Measurements from ENCODE around the gene MAP1LC3C.

Gene MAP1LC3C

DNA sequence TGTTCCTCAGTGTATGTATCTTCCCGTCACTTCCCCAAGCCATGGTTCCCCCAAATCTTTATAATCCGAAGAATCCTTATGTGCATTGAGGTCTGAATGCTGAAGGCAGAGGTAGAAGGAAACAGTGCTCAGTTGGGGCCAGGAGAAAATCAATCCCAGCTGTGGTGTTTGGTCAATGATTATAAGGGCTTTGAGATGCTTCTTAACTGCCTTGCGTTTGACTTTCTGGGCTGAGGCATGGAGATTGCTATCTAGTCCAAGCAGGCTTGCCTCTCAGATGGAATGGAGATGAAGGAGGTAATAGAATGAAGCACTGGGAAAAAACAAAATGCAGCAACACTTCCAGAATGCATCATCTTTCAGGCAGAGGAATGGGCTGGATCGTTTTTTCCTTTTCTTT, 3.6 kb upstream of the MAP1LC3C start:
- TF ChIP-seq, protein P1, sequence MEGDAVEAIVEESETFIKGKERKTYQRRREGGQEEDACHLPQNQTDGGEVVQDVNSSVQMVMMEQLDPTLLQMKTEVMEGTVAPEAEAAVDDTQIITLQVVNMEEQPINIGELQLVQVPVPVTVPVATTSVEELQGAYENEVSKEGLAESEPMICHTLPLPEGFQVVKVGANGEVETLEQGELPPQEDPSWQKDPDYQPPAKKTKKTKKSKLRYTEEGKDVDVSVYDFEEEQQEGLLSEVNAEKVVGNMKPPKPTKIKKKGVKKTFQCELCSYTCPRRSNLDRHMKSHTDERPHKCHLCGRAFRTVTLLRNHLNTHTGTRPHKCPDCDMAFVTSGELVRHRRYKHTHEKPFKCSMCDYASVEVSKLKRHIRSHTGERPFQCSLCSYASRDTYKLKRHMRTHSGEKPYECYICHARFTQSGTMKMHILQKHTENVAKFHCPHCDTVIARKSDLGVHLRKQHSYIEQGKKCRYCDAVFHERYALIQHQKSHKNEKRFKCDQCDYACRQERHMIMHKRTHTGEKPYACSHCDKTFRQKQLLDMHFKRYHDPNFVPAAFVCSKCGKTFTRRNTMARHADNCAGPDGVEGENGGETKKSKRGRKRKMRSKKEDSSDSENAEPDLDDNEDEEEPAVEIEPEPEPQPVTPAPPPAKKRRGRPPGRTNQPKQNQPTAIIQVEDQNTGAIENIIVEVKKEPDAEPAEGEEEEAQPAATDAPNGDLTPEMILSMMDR (IDR thresholded peaks at IDR 0.05) = no peak

DNA sequence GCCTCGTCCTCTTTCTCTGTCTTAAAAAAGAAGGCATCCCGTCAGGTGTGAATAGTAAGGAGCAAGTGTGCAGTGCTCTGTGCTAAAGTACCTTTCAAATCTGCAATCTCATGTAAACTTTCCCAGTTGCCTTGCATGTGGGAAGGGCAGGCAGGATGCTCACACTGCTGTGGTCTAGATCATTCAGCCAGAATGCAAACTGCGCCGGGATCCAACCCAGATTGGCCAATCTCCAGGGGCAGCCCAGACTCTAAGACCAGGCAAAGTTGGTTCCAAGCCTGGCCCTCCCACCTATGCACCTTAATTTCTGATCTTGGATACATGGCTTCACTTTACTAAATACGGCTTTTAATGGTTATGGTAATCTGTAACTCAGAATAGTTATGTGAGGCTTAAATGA, 3.2 kb upstream of the MAP1LC3C start:
- TF ChIP-seq, protein P1 (IDR thresholded peaks at IDR 0.05) = no peak

DNA sequence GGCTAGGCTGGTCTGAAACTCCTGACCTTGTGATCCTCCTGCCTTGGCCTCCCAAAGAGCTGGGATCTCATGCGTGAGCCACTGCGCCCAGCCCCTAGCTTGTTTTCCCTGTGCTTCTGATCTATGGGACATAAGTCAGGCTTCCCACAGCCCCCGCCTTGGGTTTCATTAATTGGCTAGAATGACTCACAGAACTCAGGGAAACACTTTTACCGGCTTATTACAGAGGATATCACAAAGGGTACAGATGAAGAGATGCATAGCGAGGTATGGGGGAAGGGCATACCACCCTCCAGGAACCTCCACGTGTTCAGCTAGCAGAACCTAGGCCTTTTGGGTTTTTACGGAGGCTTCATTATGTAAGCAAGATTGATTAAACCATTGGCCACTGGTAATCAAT, 1.5 kb upstream of the MAP1LC3C start:
- TF ChIP-seq, protein P1 (IDR thresholded peaks at IDR 0.05) = no peak

GRCh38 chr1:241998412-241998921, 431 bp downstream of the MAP1LC3C start:
- TF ChIP-seq, protein P1 (IDR thresholded peaks at IDR 0.05) = peak; percentile 54

GRCh38 chr1:241997401-241997998, 1.4 kb downstream of the MAP1LC3C start:
- TF ChIP-seq, protein P1 (IDR thresholded peaks at IDR 0.05) = no peak

DNA sequence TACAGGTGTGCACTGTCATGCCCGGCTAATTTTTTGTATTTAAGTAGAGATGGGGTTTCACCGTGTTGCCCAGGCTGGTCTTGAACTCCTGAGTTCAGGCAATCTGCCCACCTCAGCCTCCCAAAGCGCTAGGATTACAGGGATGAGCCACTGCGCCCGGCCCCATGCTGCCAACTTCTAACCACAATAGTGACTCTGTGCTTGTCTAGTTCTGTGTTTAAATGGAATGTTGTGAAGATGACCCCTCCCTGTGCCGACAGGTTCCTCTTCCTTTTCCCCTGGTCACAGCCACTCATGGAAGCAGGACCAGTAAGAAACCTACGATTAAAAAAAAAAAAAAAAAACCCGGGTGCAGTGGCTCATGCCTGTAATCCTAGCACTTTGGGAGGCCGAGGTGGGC, 4.7 kb downstream of the MAP1LC3C start:
- TF ChIP-seq, protein P1 (IDR thresholded peaks at IDR 0.05) = no peak

DNA sequence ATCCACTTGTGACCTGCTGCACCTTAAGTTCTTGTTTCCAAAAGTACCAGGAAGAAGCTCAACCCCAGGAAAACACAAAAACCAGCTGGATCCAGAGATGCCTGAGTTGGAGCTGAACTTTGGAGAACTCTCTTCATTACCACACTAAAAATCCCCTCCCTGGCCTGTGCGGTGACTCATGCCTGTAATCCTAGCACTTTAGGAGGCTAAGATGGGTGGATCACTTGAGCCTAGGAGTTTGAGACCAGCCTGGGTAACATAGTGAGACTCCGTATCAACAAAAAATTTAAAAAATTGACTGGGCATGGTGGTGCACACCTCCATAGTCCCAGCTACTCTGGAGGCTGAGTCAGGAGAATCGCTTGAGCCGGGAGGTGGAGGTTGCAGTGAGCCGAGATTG, 6.2 kb downstream of the MAP1LC3C start:
- TF ChIP-seq, protein P1 (IDR thresholded peaks at IDR 0.05) = no peak

DNA sequence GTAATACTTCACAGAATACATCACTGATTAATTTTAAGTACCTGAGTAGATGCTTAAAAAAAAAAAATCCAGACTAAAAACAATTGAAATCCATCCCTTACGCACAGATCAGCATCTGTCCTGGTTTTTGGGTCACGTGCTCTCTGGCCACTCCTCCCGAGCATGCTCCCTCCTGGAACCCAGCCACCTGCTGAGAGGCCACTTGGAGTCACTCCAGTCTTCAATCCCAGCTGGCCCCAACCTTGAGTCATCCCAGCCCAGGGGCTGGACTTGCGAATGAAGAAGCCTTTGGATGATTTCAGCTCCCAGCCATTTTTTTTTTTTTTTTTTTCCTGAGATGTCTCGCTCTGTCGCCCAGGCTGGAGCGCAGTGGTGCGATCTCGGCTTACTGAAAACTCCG, 8.9 kb downstream of the MAP1LC3C start:
- TF ChIP-seq, protein P1 (IDR thresholded peaks at IDR 0.05) = no peak
